K562 treated with DMSO at 1 percent for 4 hours (cell line): ENCODE data around the gene PSMF1. TPM values are rescaled to one million over a fixed set of nuclear protein-coding genes. Genes with fewer than 3 reads are reported as not detected.

ENCODE experiments used
- total RNA-seq: library from RNA; unstranded; fragments of 300-600 nt; gene quantifications from 2 replicates; pipeline ENCODE4 v1.2.3, GENCODE V29; 2022; ENCODE audit not compliant: insufficient read depth

The PSMF1 gene, protein sequence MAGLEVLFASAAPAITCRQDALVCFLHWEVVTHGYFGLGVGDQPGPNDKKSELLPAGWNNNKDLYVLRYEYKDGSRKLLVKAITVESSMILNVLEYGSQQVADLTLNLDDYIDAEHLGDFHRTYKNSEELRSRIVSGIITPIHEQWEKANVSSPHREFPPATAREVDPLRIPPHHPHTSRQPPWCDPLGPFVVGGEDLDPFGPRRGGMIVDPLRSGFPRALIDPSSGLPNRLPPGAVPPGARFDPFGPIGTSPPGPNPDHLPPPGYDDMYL
- 48.8 and 53.9 TPM in 2 replicates for total RNA-seq

DNA sequence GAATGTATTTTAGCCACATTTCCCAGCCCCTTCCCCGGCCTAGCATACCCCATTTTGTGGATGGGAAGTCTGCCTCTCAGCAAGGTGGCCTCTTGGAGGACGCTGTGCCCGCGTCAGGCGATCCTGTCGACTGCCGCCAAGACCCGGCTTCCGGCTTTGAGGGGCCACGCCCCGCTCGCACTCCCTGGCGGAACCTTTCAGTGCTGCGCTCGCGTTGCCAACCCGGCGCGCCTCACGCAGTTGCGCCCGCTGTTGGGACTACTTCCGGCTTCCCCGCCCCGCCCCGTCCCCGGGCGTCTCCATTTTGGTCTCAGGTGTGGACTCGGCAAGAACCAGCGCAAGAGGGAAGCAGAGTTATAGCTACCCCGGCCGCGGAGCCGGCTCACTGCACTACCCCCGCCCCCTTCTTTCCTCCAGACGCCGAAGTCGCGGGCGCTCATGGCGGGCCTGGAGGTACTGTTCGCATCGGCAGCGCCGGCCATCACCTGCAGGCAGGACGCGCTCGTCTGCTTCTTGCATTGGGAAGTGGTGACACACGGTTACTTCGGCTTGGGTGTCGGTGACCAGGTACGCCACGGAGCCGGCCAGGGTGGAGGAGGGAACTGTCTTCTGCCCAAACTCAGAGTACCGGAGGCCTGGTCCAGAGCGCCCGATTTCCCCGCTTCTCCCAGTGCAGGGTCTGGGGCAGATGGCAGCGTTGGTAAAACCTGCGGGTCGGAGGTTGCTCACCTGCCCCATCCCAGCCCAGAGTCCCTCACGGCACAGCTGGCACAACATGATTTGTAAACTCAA is at the start of gene PSMF1:
PSMF1 (plus strand) TSS at position 267 of the 792 bp plus-strand sequence; CDS start at position 439, 172 bp downstream.

DNA sequence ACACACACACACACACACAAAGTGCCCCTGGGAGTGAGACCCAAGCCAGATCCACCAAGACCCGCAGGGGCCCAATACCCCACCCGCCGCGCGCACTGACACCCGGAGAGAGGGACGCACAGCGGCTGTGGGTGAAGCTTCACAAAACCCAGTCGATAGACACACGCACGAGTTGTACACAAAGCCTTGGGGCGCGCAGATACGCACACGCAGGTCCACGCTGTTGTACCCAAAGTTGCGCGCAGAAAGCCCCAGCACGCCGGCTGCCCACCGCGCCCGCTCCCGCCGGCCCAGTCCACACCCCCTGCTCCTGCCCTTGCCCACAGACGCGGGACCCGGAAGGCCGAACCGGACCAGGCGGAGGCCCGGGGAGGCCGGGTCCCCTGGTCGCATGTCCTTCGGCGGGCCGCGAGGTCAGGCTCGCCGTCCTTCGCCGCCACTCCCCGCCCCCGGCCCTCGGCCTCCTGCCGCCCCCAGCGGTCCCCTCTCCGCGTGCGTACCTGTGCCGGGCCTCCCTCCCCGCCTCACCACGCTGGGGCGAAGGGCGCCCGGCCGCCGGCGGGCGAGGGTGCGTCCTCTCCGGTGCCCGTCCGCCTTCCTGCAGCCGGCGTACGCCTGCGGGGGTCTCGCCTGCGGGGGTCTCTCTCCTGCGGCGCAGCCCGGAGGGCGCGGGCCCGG is 66.4 kb downstream of the PSMF1 start, which contains the start of gene TMEM74B:
TMEM74B (minus strand) TSS at position 344 of the 678 bp plus-strand sequence. CDS start 1,180 bp downstream, outside the sequence.

DNA sequence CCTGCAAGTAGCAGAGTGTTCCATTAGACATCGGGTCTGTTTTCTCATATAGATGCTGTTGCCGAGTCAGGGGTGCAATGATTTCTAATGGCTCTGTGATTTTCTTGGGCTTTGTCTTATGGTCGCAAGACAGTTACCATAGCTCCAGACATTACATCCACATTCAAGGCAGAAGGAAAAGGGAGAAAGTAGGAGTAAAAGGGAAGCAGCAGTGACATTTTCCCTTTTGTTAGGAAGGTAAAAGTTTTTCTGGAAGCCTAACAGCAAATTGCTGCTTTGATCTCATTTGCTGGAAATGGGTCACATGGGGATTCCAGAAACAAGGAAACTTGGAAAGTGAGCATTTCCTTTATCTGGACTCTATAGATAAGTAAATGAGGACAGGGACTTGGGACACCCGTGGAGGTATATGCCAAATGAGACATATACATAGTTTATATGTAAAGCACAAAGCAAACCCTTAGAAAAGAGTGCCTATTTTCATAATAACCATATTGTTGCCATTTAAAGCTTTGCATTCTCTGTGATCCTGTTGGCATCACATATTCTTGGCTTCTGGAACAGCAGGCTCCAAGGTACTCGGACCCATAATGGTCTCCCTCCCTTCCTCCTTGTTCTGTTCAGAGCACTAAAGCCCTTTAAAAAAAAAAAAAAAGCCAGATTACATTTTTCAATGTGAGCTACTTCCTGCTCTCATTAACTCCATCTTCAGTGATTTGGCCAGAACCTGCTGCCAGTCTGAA is 84.5 kb downstream of the PSMF1 start, which contains the start of gene C20orf202:
C20orf202 (plus strand) TSS at position 693 of the 743 bp plus-strand sequence. CDS start 132 bp downstream, outside the sequence.

Other genes with a start within 250 kb of the PSMF1 start
- gene ANGPT4, start 202.3 kb upstream of the PSMF1 start, total RNA-seq = not detected in 2 replicates
- not detected in 2 replicates for gene RSPO4, start 116.3 kb upstream of the PSMF1 start, total RNA-seq
- 6.3 and 12.3 TPM in 2 replicates for gene TMEM74B, start 66.4 kb downstream of the PSMF1 start, total RNA-seq
- 0.41 TPM in 1 of 2 replicates, not detected in the other for gene C20orf202, start 84.9 kb downstream of the PSMF1 start, total RNA-seq
- not detected in 2 replicates for gene RAD21L1, start 107.4 kb downstream of the PSMF1 start, total RNA-seq
- gene SNPH, start 147.7 kb downstream of the PSMF1 start, total RNA-seq = 0.76 and 1.6 TPM in 2 replicates
- 1.7 and 2.4 TPM in 2 replicates for gene SDCBP2, start 210.5 kb downstream of the PSMF1 start, total RNA-seq